NCI-H187 treated with DMSO at 0.1 percent for 48 hours (cell line): ENCODE measurements around the gene SLC7A11.

Experiments used
- DNase-seq: peaks from one replicate; lab custom pipeline; 2025; lab: John Stamatoyannopoulos, UW

The SLC7A11 gene

GRCh38 chr4:138242076-138242833 lies at the start of gene SLC7A11:
Gene SLC7A11 (minus strand): TSS chr4:138242349. CDS start chr4:138242069, 280 bp downstream.
- DNase-seq, result peak; percentile 53

GRCh38 chr4:138291431-138291830 lies 49.3 kb upstream of the SLC7A11 start:
- no peak for DNase-seq

GRCh38 chr4:138290805-138291204 lies 48.7 kb upstream of the SLC7A11 start:
- no peak for DNase-seq

GRCh38 chr4:138279286-138279685 lies 37.1 kb upstream of the SLC7A11 start:
- DNase-seq, result no peak

- no peak for DNase-seq
Measured at GRCh38 chr4:138277133-138277532, 35.0 kb upstream of the SLC7A11 start.

GRCh38 chr4:138275963-138276621 lies 33.9 kb upstream of the SLC7A11 start:
- DNase-seq, result no peak

GRCh38 chr4:138275216-138275615 lies 33.1 kb upstream of the SLC7A11 start:
- DNase-seq, result no peak

- DNase-seq, result no peak
Measured at GRCh38 chr4:138269175-138269574, 27.0 kb upstream of the SLC7A11 start.

GRCh38 chr4:138267835-138268234 lies 25.7 kb upstream of the SLC7A11 start:
- DNase-seq, result no peak

GRCh38 chr4:138266948-138267347 lies 24.8 kb upstream of the SLC7A11 start:
- no peak for DNase-seq

- DNase-seq, result no peak
Measured at GRCh38 chr4:138263247-138263816, 21.2 kb upstream of the SLC7A11 start.

- DNase-seq, result no peak
Measured at GRCh38 chr4:138262469-138262868, 20.3 kb upstream of the SLC7A11 start.

GRCh38 chr4:138262030-138262429 lies 19.9 kb upstream of the SLC7A11 start:
- DNase-seq, result no peak

- DNase-seq, result no peak
Measured at GRCh38 chr4:138259824-138260223, 17.7 kb upstream of the SLC7A11 start.

- no peak for DNase-seq
Measured at GRCh38 chr4:138259271-138259670, 17.1 kb upstream of the SLC7A11 start.

- DNase-seq, result no peak
Measured at GRCh38 chr4:138256608-138257007, 14.5 kb upstream of the SLC7A11 start.

GRCh38 chr4:138255917-138256597 lies 13.9 kb upstream of the SLC7A11 start:
- DNase-seq, result no peak

- DNase-seq, result no peak
Measured at GRCh38 chr4:138252551-138252950, 10.4 kb upstream of the SLC7A11 start.

GRCh38 chr4:138251938-138252337 lies 9.8 kb upstream of the SLC7A11 start:
- no peak for DNase-seq

- DNase-seq, result no peak
Measured at GRCh38 chr4:138249132-138249531, 7.0 kb upstream of the SLC7A11 start.

- DNase-seq, result no peak
Measured at GRCh38 chr4:138248058-138248457, 5.9 kb upstream of the SLC7A11 start.

- no peak for DNase-seq
Measured at GRCh38 chr4:138247643-138248042, 5.5 kb upstream of the SLC7A11 start.

- peak; percentile 7 for DNase-seq
Measured at GRCh38 chr4:138243369-138243768, 1.2 kb upstream of the SLC7A11 start.
